Muscle of arm (tissue), 12 donors: ENCODE measurements around the gene AOPEP. TPM values are rescaled to one million over a fixed set of nuclear protein-coding genes. Genes with fewer than 3 reads are reported as not detected.

Experiments
- DNase-seq: peaks from one replicate; pipeline ENCODE4 v3.0.0-alpha.2; 2013
- polyA plus RNA-seq, 12 donors: library from polyadenylated mRNA; unstranded; fragments of 120-200 nt; gene quantifications; one replicate each; pipeline ENCODE4 v1.2.1, GENCODE V29; 2013; ENCODE audit not compliant: insufficient read length in 12 of 12

The AOPEP gene
- polyA plus RNA-seq, 12 donors = 33.5 to 57.2 (median 40.1) TPM; not detected in 1

DNA sequence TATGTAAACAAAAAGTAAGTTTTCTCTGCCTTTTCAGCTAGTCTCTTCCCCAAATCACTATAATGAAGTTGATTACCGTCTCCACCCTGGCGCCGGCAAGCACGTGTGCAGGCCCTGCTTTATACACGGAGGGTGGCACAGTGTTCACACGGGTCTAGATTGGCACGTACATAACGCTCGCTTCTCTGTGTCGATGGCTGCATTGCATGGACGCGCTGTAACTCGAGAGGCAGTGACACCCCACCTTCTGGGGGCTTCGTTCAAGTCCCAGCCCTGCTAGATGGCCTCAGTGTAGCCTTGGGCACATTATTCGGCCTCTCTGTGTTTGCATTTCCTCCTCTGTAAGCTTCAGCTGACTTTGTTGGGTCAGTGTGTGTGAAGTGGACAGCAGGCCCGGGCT is 367.1 kb downstream of the AOPEP start:
- no peak for DNase-seq

- no peak for DNase-seq
These were observed 367.5 kb downstream of the AOPEP start for GRCh38 chr9:95094002-95094401.

DNA sequence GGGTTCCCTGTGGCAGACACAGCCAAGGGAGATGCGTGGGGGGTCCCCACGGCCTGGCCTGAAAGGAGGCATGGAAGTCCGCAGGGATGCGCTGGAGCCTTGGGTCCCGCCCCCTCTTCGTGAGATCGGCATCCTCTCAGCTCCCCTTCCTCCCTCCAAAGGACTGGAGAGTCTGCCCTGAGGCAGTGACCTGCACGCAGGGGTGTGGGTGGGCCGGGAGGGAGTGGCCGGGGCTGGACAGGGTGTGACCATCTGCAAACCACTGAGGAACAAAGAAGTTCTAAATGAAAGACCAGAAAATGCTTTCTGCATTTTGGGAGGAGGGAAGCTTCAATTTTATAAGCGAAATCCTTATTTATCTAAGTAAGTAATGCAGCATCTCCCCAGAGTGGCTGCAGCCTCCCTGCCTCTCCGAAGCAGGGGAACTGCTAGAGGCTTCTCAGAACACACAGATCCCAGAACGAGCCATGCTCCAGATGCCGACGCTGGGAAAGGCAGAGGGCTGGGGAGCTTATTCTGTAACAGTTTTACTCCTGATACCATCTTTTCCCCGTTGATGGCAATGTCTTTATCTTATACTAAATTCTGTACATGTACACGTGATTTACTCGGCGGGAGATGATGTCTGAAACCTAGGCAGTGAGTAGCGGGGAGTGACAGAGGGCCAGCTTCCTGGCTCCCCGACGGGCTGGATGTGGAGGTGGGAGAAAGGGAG is 369.3 kb downstream of the AOPEP start:
- no peak for DNase-seq

GRCh38 chr9:95096381-95096780 is 369.9 kb downstream of the AOPEP start:
- DNase-seq = no peak

DNA sequence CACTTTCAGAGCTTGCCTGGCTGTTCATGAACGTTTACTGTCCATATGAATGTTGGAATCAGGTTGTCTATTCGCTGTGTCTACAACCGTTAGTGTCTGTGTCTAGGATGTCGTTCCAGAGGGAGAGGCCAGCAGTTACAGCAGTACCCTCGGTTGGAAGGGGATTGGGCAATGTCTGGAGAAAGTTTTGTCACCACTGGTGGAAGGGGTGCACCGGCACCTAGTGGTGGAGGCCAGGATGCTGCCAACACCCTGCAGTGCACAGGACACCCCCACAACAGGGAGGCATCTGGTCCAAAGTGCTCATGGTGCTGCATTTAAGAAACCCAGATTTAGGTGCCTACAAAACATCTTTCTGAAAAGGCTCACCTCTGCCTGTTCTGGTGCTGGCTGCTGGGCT is 370.3 kb downstream of the AOPEP start:
- DNase-seq = no peak

- DNase-seq = no peak
These were observed 370.8 kb downstream of the AOPEP start for GRCh38 chr9:95097279-95097678.

GRCh38 chr9:95098391-95098921 is 372.0 kb downstream of the AOPEP start:
- DNase-seq = no peak

DNA sequence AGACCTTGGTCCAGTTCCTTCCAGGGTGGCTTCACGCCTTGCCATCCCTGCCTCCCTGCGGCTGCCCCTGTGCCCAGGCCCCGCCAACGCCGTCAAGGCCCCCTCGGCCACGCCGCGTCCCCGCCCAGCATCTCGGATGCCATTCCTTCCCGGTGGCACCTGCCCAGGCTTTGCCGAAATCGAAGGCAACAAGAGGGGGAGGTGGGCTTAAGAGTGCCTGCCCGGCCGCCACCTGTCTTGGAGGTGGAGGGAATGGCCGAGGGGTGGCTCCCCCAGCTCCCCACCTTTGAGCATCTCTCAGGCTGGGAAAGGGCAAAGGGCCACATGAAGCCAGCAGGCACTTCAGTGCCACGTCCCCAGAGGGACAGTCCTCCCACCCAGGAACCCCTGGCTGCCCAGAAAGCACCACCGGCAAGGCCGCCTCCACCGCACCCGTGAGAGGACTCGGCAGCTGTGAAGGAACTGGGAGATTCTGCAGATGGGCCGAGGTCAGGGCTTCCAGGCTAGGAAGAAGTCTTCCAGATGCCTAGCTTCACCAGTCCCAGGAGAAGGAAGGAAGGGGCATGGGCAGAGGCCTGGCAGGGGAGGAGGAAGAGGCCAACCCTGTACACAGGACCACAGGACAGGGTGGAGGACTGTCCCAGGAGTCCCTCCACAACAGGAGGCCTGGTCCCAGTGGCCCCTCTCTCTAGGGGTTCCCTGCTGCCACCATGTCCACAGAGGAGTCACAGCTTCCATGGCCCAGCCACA is 373.0 kb downstream of the AOPEP start:
- DNase-seq = no peak

GRCh38 chr9:95100071-95100627 is 373.6 kb downstream of the AOPEP start:
- no peak for DNase-seq

DNA sequence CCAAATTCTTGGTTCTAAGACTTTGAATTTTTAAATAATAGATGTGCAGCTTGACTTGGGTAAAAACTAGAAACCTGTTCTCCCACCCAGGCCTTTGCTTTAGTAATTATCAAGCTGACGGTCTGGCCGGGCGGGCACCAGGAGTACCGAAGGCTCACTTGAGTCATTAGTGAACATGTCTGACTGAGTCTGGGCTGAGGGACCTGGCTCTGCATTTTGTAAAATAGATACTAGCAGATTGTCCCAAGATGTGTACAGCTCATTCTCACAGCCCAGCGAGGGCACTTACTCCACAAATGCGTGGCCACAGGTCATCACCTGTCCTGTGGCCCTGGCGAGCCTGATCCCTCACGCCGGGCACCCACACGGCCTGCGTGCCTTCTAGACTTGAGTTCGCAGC is 374.8 kb downstream of the AOPEP start:
- no peak for DNase-seq

- DNase-seq = no peak
These were observed 375.5 kb downstream of the AOPEP start for GRCh38 chr9:95102001-95102433.

GRCh38 chr9:95102572-95102971 is 376.1 kb downstream of the AOPEP start:
- no peak for DNase-seq

GRCh38 chr9:95103281-95103771 is 376.8 kb downstream of the AOPEP start:
- DNase-seq = no peak

- no peak for DNase-seq
These were observed 377.5 kb downstream of the AOPEP start for GRCh38 chr9:95103871-95104580.

GRCh38 chr9:95104581-95104960 is 378.1 kb downstream of the AOPEP start:
- no peak for DNase-seq

- DNase-seq = no peak
These were observed 378.5 kb downstream of the AOPEP start for GRCh38 chr9:95104980-95105379.

DNA sequence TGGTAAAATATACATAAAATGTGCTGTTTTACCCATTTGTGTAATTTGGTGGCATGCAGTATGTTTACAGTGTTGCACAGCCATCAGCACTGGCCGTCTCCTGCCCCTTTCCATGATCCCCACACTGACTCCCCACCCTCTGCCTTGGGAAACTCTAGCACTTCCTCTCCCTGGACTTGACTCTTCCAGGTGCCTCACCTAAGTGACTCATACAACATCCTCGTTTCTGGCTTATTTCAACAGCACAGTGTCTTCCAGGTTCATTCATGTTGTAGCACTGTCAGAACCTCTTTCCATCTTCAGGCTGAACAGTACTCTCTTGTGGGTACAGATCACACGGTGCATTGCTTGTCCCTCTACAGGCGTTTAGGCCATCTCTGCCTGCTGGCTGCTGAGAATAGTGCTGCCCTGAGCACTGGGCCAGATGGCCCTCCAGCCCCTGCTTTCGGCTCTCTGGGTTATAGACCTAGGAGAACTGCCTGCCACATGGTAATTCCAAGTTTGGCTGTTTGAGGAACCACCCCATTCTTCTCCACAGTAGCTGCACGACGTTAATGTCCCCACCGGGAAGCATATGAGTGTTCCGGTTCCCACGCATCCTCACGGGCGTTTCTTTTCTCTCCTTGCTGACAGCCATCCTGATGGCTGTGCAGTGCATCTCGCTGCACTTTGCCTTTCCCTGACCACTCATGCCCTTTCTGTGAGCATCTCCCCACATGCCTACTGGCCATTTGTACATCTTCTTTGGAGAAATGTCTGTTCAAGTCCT is 379.2 kb downstream of the AOPEP start:
- no peak for DNase-seq

DNA sequence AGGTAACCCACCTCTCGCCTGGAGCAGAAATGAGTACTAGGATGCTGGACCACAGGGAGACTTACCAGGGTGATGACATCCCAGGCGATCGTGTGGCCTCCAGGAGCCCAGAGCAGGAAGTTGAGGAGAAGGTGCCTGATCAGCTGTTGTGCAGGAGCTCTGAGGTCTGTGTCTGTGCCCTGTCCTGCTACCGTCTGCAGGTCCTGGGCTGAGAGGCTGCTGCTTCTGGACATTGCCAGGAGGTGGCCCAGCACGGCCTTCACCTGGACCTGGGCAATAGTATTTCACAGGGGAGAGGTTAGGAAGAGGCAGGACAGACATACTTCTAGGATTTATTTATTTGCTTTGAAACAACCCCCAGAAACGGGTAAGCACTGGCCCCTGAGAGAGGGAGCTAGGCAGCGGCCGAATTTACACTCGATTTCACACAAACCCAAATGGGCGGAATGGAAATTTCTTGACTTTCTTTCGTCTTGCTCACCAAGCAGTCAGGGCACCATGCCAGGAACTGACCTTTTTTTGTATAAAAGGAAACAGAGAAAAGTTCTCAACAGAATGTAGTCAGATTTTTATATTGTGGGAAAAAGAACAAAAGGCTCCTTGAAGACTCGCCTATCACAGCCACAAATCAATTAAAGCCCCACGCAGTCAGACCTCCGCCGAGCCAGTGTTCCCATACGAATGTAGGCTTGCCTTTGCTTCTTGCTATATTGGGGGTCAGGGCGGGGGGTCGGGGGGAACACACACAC is 380.7 kb downstream of the AOPEP start:
- no peak for DNase-seq

DNA sequence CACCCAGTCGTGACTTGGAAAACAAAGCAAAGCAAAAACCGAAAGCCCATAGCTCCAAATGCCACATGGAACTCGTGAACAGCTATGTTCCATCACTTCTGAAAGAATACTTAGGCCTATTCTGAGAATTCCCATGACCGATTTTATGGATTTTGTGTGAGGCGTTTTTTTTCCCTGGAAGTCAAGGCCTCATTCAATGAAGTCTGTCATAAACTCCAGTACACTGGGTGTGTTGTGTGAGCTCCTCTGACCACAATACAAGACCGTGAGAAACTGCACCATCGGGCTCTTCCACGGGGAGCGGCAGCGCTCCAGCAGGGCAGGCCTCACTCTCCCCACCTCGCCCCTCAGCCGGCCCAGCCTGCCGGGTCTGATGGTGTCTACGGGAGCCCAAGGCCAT is 381.5 kb downstream of the AOPEP start:
- DNase-seq = no peak

- DNase-seq = no peak
These were observed 382.3 kb downstream of the AOPEP start for GRCh38 chr9:95108777-95109176.
